ENCODE data around the gene CNIH3.

The CNIH3 gene

GRCh38 chr1:224782281-224783000, 166.3 kb downstream of the CNIH3 start:
- DNase-seq, result no peak

- no peak for DNase-seq
Measured at GRCh38 chr1:224783006-224783651, 167.0 kb downstream of the CNIH3 start.

DNA sequence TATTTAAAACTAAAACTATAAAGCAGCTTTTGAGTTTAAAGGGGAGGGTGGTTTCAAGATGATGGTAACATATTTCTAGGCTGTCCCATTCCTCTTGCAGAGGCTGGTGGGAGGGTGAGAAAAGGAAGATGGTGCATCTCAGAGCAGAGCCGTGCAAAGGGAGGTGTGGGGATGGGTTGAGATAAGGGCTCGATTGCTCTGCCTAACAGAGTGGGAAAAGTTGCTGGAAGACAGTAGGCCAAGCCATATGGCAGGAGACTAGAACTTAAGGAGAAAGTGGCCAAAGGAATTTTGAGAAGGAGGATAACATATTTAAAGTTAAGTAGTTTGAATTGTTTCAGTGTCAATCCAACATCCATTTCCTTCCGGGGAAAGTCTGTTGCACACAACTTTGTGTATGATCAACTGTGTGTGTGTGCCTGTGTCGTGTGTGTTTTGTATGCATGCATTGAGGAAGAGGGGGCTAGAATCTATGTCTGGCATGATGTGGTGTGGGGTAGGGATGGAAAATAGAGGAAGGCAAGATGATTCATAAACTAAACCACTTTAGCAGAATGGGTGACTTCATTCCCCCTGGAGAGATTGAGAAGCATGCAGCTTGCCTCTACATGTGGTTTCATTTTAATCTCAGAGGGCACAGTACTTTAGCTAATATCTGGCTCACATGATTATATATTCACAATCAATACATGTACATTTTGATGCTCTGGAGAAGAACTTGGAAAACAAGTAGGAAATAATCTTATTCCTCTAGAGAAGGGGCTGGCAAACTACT, 168.3 kb downstream of the CNIH3 start:
- no peak for DNase-seq

DNA sequence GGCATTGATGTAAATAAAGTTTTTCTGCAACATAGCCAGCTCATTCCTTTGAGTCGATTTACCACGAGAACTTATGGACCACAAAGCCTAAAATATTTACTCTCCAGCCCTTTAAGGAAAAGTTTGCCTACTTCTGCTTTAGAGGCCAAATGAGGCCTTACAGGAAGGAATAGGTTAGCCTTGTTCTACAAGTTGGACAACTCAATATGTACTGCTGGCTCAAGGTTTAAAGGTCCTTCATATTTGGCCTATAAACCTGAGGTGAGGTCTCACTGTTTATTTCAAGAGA, 168.9 kb downstream of the CNIH3 start:
- no peak for DNase-seq

DNA sequence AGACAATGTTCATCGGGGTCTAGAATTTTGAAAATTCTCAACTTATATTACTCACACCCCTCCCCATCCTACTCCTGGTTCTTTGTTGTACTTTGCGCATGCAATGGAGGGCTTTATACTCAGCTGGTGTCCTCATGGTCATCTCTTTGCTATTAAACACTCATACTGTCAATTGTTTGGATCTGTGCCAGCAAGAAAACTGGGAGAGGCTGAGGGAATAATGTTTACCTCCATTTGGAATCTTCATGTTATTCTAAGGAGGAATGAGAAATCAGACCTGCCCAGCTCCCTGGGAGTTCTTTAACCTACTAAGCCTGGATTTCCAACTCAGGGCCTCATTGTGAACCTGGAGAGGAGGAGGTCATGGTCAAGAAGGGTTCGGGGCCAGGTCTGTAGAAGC, 169.5 kb downstream of the CNIH3 start:
- no peak for DNase-seq

GRCh38 chr1:224786533-224787250, 170.6 kb downstream of the CNIH3 start:
- no peak for DNase-seq

DNA sequence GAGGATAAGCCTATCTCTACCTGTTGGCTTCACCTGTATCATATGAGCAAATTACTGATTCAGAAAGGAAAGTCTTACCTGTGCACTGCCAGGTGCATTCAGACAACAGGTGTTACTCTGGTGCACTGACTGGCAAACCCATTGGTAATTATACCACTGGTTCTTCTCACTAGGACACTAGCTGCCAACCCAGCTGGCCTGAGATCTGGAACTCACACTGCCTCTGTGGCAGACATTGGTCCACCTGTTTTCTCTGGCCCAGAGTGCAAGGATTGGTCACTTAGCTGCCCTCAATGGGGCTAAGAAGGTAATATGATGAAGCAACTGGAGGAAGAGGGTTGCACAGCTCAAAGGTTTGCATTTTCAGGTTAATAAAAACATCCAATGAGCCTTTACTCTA, 173.2 kb downstream of the CNIH3 start:
- DNase-seq, result no peak

Data from stimulated activated CD4-positive, alpha-beta T cell treated with anti-CD3 and anti-CD28 coated beads, Interleukin-2, amount 100 ng/mL, for 48 hours (primary cell).